ENCODE measurements around the gene LTA4H. TPM values are rescaled to one million over a fixed set of nuclear protein-coding genes. Genes with fewer than 3 reads are reported as not detected.

The LTA4H gene
- polyA plus RNA-seq, 1 experiment: 93.6 TPM

DNA sequence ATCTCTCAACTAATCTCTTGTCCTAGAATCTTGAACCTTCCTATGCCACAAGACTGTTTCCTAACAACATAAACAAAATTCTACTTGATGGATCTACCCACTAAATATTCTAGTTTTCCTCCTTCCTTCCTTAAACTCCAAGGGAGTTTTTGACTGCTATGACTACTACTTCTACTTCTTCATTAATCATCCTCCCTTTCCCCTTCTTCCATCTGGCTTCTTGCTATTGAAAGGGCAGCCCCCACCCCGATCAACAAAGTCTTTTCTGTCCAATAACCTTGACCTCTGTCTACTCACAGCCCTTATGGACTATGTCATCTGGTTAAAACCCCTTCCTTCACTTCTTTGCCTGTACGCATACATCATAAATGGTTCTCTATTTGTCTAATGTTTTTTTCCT, 5.6 kb downstream of the LTA4H start:
- no peak for DNase-seq (ENCODE audit: low read depth, low spot score)
- Histone ChIP-seq H3K27me3 (ENCODE audit: control insufficient read depth, insufficient read depth, low read length) (no peaks in the 10 kb centered on the region), H3K4me3 (ENCODE audit: low read depth, low read length) (no peak overlapping the region), H3K9me3 (ENCODE audit: control insufficient read depth, insufficient read depth, low read length) (no peaks in the 10 kb centered on the region), H3K27ac (ENCODE audit: low read depth, low read length) (no peak overlapping the region)
- TF ChIP-seq, protein P1, sequence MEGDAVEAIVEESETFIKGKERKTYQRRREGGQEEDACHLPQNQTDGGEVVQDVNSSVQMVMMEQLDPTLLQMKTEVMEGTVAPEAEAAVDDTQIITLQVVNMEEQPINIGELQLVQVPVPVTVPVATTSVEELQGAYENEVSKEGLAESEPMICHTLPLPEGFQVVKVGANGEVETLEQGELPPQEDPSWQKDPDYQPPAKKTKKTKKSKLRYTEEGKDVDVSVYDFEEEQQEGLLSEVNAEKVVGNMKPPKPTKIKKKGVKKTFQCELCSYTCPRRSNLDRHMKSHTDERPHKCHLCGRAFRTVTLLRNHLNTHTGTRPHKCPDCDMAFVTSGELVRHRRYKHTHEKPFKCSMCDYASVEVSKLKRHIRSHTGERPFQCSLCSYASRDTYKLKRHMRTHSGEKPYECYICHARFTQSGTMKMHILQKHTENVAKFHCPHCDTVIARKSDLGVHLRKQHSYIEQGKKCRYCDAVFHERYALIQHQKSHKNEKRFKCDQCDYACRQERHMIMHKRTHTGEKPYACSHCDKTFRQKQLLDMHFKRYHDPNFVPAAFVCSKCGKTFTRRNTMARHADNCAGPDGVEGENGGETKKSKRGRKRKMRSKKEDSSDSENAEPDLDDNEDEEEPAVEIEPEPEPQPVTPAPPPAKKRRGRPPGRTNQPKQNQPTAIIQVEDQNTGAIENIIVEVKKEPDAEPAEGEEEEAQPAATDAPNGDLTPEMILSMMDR (IDR thresholded peaks at IDR 0.05; ENCODE audit: low read depth, low read length): no peak
- ChIA-PET POLR2A (no interaction called here), CTCF (no interaction called here)

DNA sequence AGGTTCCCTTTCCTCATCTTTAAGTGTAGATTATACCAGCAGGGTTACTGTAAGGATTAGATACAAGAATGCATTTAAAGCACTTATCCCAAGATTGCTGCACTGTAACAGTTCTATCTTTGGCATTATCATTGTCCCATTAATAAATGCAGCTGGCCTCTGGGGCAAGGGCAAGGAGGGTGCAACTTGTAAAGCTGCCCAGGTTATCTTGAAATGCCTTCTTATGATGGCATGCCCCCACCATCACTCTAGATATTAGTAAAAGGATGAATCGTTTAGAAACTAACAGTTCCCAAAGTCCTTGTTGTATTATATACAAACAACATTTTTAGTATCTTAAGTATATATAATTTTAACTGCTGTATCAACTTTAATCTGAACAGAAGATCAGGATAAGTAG, 6.8 kb downstream of the LTA4H start:
- Histone ChIP-seq H3K4me3 (ENCODE audit: low read depth, low read length) (no peak overlapping the region), H3K9me3 (ENCODE audit: control insufficient read depth, insufficient read depth, low read length) (no peaks in the 10 kb centered on the region), H3K27ac (ENCODE audit: low read depth, low read length) (no peak overlapping the region), H3K27me3 (ENCODE audit: control insufficient read depth, insufficient read depth, low read length) (no peaks in the 10 kb centered on the region)
- TF ChIP-seq, protein P1 (IDR thresholded peaks at IDR 0.05; ENCODE audit: low read depth, low read length): no peak
- ChIA-PET CTCF (interaction anchor here (0.9 to 1.0 kb wide), 2 partner anchors 30 to 187 kb away, joined by 3 to 4 read pairs; no protein-coding TSS in a partner anchor), POLR2A (no interaction called here)
- DNase-seq (ENCODE audit: low read depth, low spot score): no peak

DNA sequence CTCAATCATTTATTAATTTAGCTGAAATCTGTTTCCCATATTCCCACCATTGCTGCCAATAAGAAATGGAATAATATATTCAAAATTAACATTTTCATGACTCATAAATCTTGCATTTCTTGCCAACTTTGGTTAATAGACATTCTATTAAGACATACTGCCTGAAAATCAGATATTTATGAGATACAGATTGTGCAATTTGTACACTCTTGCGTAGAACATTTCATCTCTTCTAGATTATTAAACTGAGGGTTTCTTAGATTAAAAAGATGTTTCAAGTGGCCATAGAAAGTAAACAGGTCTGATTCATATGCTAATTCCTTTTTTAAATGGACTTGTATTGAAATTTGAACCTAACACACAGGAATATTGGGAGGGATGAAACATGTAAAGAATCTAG, 9.1 kb downstream of the LTA4H start:
- ChIA-PET POLR2A (interaction anchor here (0.7 kb wide), 1 partner anchor 9 kb away, joined by 6 read pairs; the partner anchor contains the start of gene LTA4H), CTCF (interaction anchor here (1.2 kb wide), 1 partner anchor 28 kb away, joined by 3 read pairs; no protein-coding TSS in a partner anchor)
- no peaks in the 10 kb centered on the region for H3K27me3 ChIP-seq (ENCODE audit: control insufficient read depth, insufficient read depth, low read length)
- H3K4me3 ChIP-seq (ENCODE audit: low read depth, low read length): no peak overlapping the region
- TF ChIP-seq, protein P1 (IDR thresholded peaks at IDR 0.05; ENCODE audit: low read depth, low read length): no peak
- H3K27ac ChIP-seq (ENCODE audit: low read depth, low read length): no peak overlapping the region
- H3K9me3 ChIP-seq (ENCODE audit: control insufficient read depth, insufficient read depth, low read length): no peaks in the 10 kb centered on the region
- DNase-seq (ENCODE audit: low read depth, low spot score): no peak

DNA sequence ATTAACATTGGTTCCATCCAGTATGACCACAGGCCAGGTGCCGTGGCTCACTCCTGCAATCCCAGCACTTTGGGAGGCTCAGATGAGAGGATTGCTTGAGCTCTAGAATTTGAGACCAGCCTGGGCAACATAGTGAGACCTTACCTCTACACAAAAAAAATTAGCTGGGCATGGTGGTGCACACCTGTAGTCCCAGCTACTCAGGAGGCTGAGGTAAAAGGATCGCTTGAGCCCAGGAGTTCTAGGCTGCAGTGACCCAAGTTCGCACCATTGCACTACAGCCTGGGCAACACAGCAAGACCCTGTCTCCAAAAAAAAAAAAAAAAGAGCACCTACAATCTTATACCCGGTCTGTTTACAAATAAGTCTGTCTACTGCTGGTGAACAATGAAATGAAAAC, 9.9 kb downstream of the LTA4H start:
- Histone ChIP-seq H3K27me3 (ENCODE audit: control insufficient read depth, insufficient read depth, low read length) (no peaks in the 10 kb centered on the region), H3K4me3 (ENCODE audit: low read depth, low read length) (no peak overlapping the region), H3K27ac (ENCODE audit: low read depth, low read length) (no peak overlapping the region), H3K9me3 (ENCODE audit: control insufficient read depth, insufficient read depth, low read length) (no peaks in the 10 kb centered on the region)
- TF ChIP-seq, protein P1 (IDR thresholded peaks at IDR 0.05; ENCODE audit: low read depth, low read length): no peak
- DNase-seq (ENCODE audit: low read depth, low spot score): no peak
- CTCF ChIA-PET: interaction anchor here (0.6 kb wide), 1 partner anchor 447 kb away, joined by 4 read pairs; no protein-coding TSS in a partner anchor
- POLR2A ChIA-PET: interaction anchor here (0.7 kb wide), 1 partner anchor 10 kb away, joined by 6 read pairs; the partner anchor contains the start of gene LTA4H

DNA sequence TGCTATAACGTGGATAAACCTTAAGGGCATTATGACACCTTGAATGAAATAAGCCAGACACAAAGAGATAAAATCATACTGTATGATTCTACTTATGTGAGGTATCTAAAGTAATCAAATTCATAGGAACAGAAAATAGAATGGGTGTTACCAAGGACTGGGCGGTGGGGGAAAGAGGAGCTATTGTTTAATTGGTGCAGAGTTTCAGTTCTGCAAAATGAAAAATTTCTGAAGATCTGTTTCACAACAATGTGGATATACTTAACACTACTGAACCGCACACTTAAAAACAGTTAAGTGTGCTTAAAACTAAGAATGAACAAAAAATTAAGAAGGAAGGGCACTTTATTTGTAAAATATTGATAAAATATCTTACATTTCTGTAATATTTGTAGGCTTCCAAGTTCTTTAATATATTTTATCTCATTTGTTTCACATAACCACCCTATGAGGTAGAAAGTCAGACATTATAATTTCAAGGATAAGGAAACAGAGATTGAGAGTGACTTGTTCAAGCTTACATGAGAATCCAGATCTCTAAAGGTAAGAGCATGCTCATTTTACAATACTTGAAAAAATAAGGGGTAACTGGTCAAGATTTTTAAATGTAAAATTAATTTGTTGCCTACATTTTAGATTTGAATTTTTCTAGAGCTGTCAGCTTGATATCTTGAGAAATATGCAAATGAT, 14.9 kb downstream of the LTA4H start:
- Histone ChIP-seq H3K4me3 (ENCODE audit: low read depth, low read length) (no peak overlapping the region), H3K27me3 (ENCODE audit: control insufficient read depth, insufficient read depth, low read length) (no peaks in the 10 kb centered on the region), H3K9me3 (ENCODE audit: control insufficient read depth, insufficient read depth, low read length) (no peaks in the 10 kb centered on the region), H3K27ac (ENCODE audit: low read depth, low read length) (no peak overlapping the region)
- DNase-seq (ENCODE audit: low read depth, low spot score): no peak
- POLR2A ChIA-PET: no interaction called here
- TF ChIP-seq, protein P1 (IDR thresholded peaks at IDR 0.05; ENCODE audit: low read depth, low read length): no peak
- CTCF ChIA-PET: interaction anchor here (0.6 to 3.2 kb wide), 4 partner anchors 21 to 496 kb away, joined by 3 to 18 read pairs (median 7); no protein-coding TSS in a partner anchor

Data from AG04450 (cell line).